Prostate gland (tissue), 2 donors: Measurements from ENCODE around the gene CD3G.

Experiments used
- POLR2AphosphoS5 ChIP-seq: sonication (generic); formaldehyde crosslinking; IDR thresholded peaks from one replicate; pipeline ENCODE4 v1.6.1; 2017; ENCODE audit warnings: antibody characterized with exemption
- TF ChIP-seq, protein P1 (sequence below), 4 experiments: fragments of 200-600 bp in 2 of 4; fragments of 450-650 bp in 2 of 4; sonication (generic) in 2 of 4; IDR thresholded peaks; 1 replicate in 3 of 4; 2 replicates in 1 of 4; pipeline ENCODE4 v1.5.1; 2016 to 2019; ENCODE audit warnings: antibody characterized with exemption in 4 of 4, mild to moderate bottlenecking in 2 of 4, moderate library complexity in 2 of 4

DNA sequence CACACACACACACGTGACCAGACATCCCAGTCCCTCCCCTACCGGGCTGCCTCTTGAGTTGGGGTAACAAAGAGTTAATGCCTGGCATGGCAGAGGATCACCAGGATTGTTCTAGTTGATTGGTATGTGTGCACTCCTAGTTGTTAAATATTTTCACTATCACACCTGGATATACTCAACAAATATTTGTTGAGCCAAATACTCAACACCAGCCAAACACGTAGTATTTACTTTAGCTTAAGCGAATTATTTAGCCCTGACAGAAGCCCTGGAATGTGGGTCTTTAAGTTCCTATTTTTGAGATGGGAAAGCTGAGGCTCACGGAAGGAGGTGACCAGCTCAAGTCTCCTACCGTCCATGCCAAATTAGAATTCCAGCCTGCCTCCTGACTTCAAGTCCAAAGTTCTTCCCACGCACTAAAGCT, 29.1 kb upstream of the CD3G start:
- TF ChIP-seq, protein P1, sequence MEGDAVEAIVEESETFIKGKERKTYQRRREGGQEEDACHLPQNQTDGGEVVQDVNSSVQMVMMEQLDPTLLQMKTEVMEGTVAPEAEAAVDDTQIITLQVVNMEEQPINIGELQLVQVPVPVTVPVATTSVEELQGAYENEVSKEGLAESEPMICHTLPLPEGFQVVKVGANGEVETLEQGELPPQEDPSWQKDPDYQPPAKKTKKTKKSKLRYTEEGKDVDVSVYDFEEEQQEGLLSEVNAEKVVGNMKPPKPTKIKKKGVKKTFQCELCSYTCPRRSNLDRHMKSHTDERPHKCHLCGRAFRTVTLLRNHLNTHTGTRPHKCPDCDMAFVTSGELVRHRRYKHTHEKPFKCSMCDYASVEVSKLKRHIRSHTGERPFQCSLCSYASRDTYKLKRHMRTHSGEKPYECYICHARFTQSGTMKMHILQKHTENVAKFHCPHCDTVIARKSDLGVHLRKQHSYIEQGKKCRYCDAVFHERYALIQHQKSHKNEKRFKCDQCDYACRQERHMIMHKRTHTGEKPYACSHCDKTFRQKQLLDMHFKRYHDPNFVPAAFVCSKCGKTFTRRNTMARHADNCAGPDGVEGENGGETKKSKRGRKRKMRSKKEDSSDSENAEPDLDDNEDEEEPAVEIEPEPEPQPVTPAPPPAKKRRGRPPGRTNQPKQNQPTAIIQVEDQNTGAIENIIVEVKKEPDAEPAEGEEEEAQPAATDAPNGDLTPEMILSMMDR (IDR thresholded peaks at IDR 0.05), result no peak
- no peak for TF ChIP-seq POLR2AphosphoS5
